Esophagus squamous epithelium (tissue), 4 donors: Measurements from ENCODE around the gene GABRB1.

ENCODE experiments used
- CTCF ChIP-seq, 6 experiments: fragments of 450-650 bp in 4 of 6; fragments of 200-600 bp in 2 of 6; sonication (generic) in 2 of 6; IDR thresholded peaks; one replicate each; pipeline ENCODE4 v1.5.1; 2016 to 2019; ENCODE audit warnings: antibody characterized with exemption in 6 of 6, mild to moderate bottlenecking in 4 of 6, moderate library complexity in 4 of 6
- POLR2A ChIP-seq, 4 donors: fragments of 450-650 bp; IDR thresholded peaks; one replicate each; pipeline ENCODE4 v1.6.1; 2017; ENCODE audit warnings: antibody characterized with exemption in 4 of 4, mild to moderate bottlenecking in 4 of 4, moderate library complexity in 3 of 4

DNA sequence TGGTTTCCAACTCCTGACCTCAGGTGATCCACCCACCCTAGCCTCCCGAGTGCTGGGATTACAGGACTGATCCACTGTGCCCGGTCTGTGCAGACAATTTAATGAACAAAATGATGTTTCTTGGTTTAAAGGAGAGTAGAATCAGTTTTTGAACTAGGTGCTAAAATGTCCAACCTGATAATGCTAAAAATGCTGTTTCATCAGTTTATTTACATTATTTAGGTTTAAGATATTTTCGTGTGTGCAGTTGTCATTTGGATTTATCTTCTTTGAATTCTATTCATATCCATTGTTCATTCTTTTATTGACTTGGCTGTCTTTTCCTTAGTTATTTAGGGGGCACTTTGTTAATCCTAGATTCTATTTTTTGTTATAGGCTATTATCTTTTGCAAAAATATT lies 18.0 kb upstream of the GABRB1 start:
- no peak for TF ChIP-seq POLR2A (IDR thresholded peaks at IDR 0.05)
- no peak for TF ChIP-seq CTCF (IDR thresholded peaks at IDR 0.05)
